ENCODE data around the gene CDH11.

Gene CDH11

GRCh38 chr16:65034915-65035314 is 86.9 kb downstream of the CDH11 start:
- DNase-seq (ENCODE audit: low read depth, low spot score), result no peak

DNA sequence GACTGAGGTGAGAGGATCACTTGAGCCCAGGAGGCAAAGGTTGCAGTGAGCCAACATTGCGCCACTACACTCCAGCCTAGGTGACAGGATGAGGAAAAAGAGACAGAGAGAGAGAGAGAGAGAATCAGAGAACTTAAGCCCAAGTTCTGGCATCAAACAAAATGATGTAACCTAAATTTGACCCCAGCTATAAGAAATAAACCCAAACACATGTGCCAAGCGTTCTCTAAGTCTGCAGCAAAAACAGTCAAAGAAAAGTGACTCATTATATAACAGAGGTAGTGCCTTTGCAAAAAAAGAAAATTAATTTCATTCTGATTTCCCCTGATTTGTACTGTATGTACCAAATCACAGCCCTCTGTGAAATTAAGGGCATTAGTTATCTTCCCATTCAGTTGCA is 89.5 kb downstream of the CDH11 start:
- DNase-seq (ENCODE audit: low read depth, low spot score), result no peak

- DNase-seq (ENCODE audit: low read depth, low spot score), result no peak
Measured at GRCh38 chr16:65024767-65025178, 97.1 kb downstream of the CDH11 start.

- DNase-seq (ENCODE audit: low read depth, low spot score), result no peak
Measured at GRCh38 chr16:65023802-65024201, 98.1 kb downstream of the CDH11 start.

DNA sequence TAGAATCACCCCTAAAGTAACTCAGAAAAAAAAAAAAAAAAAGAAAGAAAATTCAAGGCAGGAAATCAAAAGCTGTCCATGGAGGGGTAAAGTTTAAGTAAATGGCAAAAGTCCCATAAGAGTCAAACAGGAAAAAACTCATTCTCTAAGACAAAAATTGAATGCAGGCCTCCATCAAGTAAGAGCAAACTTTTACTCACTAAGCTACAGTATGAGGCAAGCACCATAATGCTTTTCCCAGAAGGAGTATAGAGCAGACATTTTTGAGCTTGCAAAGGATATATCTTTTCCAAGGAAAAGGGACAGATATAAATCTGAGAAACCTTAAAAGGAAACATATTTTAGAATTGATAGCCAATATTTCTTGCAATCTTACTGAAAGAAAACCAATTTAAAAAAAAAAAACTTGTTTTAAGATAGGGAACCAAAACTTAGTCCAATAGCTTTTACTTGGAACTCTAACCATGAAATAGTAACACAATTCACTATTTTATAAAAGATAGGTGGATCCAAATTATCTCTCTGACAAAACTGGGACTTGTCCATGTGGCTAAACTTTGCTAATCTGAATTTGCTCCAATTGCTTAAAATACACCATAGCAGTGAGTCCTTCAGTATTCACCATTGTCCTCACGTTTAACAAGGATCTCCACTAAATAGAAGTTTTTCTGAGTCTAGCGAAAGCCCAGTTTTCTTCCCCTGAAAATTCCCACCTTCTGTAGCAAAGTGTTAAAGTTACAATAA is 99.8 kb downstream of the CDH11 start:
- no peak for DNase-seq (ENCODE audit: low read depth, low spot score)

GRCh38 chr16:65016754-65017153 is 105.1 kb downstream of the CDH11 start:
- DNase-seq (ENCODE audit: low read depth, low spot score), result no peak

GRCh38 chr16:65015599-65015998 is 106.3 kb downstream of the CDH11 start:
- no peak for DNase-seq (ENCODE audit: low read depth, low spot score)

DNA sequence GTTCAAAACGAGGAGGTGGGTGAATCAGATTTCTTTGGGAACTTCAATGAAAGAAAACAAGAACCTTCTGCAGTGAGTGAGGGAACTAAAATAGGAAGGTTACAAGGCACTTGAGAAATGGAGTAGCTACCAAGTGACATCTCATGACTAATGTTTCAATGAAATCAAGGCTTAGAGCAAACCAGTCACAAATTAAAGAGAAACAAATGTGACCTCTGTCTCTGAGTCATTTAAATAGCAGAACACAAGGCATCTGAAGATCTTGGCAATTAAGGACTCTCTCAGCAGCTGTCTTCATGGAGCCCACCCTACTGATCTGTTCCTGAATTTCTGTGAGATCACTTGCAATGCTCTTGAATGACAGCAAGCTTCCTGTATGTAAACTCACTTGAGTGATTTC is 109.5 kb downstream of the CDH11 start:
- no peak for DNase-seq (ENCODE audit: low read depth, low spot score)

- no peak for DNase-seq (ENCODE audit: low read depth, low spot score)
Measured at GRCh38 chr16:65010125-65010524, 111.7 kb downstream of the CDH11 start.

DNA sequence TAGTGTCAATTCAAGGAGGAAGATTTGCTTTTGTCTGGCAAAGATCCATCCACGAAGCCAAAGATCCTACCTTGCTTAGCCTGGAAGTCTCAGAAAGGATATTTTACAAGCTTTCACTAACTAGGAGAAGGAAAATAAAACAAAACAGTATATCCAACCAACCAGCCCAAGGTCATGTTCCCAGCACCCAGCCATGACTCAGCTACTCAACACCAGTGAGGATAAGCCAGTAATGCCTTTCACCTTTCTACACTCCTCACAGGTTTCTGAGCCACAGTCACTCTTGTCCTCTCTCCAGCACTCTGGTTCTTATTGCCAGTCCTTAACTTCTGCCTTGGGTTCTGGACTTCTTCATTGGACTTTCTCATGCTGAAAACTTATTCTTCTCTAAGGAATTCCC is 116.2 kb downstream of the CDH11 start:
- DNase-seq (ENCODE audit: low read depth, low spot score), result no peak

- DNase-seq (ENCODE audit: low read depth, low spot score), result no peak
Measured at GRCh38 chr16:65004570-65004969, 117.3 kb downstream of the CDH11 start.

- no peak for DNase-seq (ENCODE audit: low read depth, low spot score)
Measured at GRCh38 chr16:65003621-65004020, 118.2 kb downstream of the CDH11 start.

- DNase-seq (ENCODE audit: low read depth, low spot score), result no peak
Measured at GRCh38 chr16:65002265-65002664, 119.6 kb downstream of the CDH11 start.

DNA sequence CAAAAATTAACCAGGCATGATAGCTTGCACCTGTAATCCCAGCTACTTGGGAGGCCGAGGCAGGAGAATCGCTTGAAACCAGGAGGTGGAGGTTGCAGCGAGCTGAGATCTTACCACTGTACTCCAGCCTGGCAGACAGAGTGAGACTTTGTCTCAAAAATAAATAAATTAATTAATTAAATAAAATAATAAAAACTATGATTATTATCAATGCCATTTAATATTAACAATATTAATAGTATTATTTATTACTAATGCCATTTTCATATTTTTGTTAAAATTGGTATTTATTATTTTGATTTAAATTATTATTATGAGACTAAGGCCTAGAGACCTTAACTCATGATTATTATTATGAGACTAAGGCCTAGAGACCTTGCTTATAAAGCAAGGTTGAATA is 121.2 kb downstream of the CDH11 start:
- DNase-seq (ENCODE audit: low read depth, low spot score), result no peak

DNA sequence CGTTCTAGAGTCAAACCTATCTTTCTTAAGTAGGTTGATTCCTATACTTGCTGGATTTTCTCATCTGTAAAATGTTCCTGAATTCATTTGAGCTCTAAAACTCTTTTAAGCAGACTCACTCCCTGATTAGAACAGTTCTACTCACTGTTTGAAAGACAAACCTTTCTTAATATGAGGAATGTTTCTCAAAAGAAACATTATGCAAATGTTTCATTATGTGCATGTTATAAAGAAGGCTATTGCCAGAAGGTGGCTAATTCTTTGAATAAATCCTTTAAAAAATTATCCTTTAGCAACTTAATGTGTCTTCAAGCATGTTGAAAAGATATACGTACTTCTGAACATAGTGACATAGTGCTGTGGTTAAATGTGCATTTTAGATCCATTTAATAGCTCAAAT is 124.1 kb downstream of the CDH11 start:
- DNase-seq (ENCODE audit: low read depth, low spot score), result no peak

DNA sequence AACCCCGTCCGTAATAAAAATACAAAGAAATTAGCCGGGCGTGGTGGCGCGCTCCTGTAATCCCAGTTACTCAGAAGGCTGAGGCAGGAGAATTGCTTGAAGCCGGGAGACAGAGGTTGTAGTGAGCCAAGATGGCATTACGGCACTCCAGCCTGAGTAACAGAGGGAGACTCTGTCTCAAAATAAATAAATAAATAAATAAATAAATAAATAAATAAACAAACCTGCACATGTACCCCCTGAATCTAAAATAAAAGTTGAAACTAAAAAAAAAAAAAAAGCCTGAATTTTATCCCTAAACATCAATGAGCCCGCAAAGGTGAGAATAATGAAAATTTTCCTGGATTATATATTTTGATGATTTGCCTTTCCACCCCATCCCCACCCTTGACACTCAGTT is 124.7 kb downstream of the CDH11 start:
- no peak for DNase-seq (ENCODE audit: low read depth, low spot score)

DNA sequence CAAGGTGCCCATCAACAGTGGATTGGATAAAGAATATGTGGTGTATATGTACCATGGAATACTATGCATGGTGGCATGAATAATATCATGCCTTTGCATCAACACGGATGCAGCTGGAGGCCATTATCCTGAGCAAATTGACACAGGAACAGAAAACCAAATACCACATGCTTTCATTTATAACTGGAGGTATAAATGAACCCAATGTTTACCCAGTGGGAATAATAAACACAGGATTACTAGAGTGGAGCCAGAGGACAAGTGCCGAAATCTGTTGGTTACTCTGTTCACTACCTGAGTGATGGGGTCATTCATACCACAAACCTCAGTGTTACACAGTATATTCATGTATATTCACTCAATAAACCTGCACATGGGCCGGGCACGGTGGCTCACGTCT is 125.2 kb downstream of the CDH11 start:
- DNase-seq (ENCODE audit: low read depth, low spot score), result no peak

GRCh38 chr16:64993464-64993863 is 128.4 kb downstream of the CDH11 start:
- DNase-seq (ENCODE audit: low read depth, low spot score), result no peak

DNA sequence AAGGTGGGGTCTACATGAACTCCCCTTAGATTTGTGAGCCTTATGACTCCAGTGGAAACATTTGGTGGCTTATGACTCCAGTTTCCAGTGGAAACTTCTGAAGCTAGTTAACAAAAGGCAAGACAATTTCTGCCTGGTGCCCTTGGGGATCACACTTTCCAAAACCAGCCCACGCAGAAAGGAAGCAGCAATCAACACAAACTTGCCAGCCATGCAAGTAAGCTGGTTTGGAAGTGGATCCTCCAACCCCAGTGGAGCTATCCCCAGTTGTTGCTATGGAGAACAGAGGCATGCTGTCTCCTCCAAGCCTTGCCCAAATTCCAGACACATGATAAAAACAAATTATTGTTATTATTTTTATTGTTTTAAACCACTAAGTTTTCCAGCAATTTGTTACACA is 130.9 kb downstream of the CDH11 start:
- DNase-seq (ENCODE audit: low read depth, low spot score), result no peak

DNA sequence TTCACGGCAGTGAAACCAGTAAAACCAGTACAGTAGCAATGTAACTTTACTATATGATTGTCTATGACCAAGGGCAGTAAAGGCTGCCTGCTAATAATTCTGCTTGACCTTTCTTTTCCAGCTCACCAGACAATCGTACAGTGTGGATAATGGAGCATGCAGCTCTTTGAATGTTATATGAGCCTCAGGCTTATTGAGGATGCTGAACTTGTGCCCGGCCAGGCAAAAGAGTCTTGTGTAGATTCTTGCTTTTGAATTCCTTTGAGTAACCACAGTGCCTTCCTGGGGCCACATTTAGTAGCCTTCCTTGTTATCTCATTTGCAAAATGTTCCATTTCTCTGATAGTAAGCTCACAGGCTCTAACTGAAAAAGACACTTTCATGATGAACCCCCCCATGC is 131.8 kb downstream of the CDH11 start:
- no peak for DNase-seq (ENCODE audit: low read depth, low spot score)

GRCh38 chr16:64989050-64989449 is 132.8 kb downstream of the CDH11 start:
- no peak for DNase-seq (ENCODE audit: low read depth, low spot score)

- no peak for DNase-seq (ENCODE audit: low read depth, low spot score)
Measured at GRCh38 chr16:64983963-64984362, 137.9 kb downstream of the CDH11 start.

- no peak for DNase-seq (ENCODE audit: low read depth, low spot score)
Measured at GRCh38 chr16:64983231-64983630, 138.6 kb downstream of the CDH11 start.

- DNase-seq (ENCODE audit: low read depth, low spot score), result no peak
Measured at GRCh38 chr16:64982581-64982980, 139.3 kb downstream of the CDH11 start.
